Measurements from ENCODE around the gene XYLT2. TPM values are rescaled to one million over a fixed set of nuclear protein-coding genes. Genes with fewer than 3 reads are reported as not detected.

Gene XYLT2
- 24.4 TPM for total RNA-seq

DNA sequence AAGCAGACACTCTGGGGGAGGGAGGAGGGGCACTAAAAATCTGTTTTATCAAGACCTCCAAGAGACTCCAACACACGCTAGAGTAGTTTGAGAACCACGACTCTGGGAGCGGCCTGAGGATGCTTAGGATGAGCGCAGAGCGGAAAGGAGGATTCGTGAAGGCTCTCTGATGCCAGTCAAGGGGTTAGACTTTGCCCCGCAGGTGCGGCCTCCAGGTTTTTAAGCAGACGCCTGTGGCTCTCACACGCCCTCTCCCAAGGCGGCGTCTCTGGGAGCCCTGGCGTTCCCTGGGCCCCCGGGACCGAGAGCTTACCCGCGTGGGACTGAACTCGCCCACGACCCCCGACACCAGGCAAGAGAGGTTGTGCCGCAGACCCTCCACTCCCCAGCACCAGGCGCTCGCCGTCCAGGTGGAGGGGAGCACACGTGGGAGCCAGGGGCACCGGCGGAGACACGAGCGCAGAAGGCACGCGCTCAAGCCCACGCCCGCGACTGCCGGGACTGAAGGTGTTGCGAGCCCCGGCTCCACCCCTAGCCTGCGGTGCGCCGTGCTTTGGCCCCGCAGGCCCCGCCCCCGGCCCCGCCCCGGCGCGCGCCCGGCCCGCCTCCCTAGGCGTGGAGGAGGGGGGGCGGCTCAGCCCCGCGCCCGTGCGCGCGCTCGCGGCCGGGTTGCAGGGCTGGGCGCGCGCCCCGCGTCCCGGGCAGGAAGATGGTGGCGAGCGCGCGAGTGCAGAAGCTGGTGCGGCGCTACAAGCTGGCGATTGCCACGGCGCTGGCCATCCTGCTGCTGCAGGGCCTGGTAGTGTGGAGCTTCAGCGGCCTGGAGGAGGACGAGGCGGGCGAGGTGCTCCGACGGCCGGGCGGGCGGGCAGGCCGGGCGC lies at the start of gene XYLT2:
Gene XYLT2, plus strand, starts transcription at position 695 of the 881 bp plus-strand sequence. Its CDS starts 15 bp downstream, at position 710.

DNA sequence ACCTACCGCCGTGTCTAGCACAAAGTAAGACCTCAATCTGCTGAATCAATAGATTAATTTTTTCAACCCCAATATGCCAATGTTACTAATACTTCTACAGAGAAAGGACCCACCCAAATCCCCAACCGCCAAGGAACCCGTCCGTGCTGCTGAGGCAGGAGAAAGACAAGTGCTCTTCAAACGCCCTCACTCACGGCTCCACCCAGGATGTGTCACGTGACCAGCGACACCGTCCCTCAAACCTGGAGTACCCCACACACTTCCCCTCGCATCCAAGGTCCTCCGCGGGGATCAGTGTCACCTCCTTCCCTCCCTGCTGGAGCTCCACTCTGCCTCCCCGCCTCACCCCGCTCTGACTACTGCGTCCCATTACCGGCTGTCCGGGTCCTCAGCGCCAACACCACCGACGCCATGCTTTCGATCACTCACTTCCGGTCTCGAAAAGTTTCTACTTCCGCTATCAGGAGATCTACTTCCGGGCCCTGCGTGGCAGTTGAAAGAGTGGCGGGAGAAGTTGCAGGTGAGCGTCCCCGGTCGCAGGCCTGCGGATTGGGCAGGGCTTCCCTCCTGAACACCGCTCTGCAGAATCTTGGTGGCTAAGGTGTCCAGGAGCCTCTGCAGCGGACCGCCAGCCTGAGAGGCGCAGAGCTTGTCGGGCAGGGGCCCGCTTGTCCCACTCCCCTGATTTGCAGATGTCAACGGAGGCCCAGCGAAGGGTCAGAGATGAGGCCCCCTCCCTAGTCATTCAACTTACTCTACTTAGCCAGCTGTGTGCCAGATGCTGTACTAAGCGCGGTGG lies 27.0 kb downstream of the XYLT2 start, which contains the start of the genes EME1 and MRPL27:
Gene EME1, plus strand, starts transcription at position 472 of the 799 bp plus-strand sequence. CDS start 1,980 bp downstream, outside the sequence.
Gene MRPL27, minus strand, starts transcription at position 427 of the 799 bp plus-strand sequence. Its CDS starts 14 bp downstream, at position 413.

GRCh38 chr17:50397111-50397918 lies 51.4 kb downstream of the XYLT2 start, which contains the start of gene LRRC59:
LRRC59 (minus strand) TSS chr17:50397523; CDS start chr17:50397317, 206 bp downstream.

Other genes starting within 250 kb of the XYLT2 start
- 14.2 TPM for gene SAMD14, start 216.0 kb upstream of the XYLT2 start, total RNA-seq
- gene PPP1R9B, start 195.4 kb upstream of the XYLT2 start, total RNA-seq = 36.4 TPM
- 13.5 TPM for gene SGCA, start 180.1 kb upstream of the XYLT2 start, total RNA-seq
- gene COL1A1, start 144.5 kb upstream of the XYLT2 start, total RNA-seq = 7,902 TPM
- 0.16 TPM for gene TMEM92, start 71.7 kb upstream of the XYLT2 start, total RNA-seq
- 39.5 TPM for gene MRPL27, start 27.1 kb downstream of the XYLT2 start, total RNA-seq
- gene EME1, start 27.1 kb downstream of the XYLT2 start, total RNA-seq = 4.3 TPM
- 45.7 TPM for gene LRRC59, start 51.4 kb downstream of the XYLT2 start, total RNA-seq
- gene ACSF2, start 80.1 kb downstream of the XYLT2 start, total RNA-seq = 14.0 TPM
- gene CHAD, start 122.8 kb downstream of the XYLT2 start, total RNA-seq = 1.4 TPM
- 30.0 TPM for gene RSAD1, start 132.7 kb downstream of the XYLT2 start, total RNA-seq
- gene MYCBPAP, start 162.3 kb downstream of the XYLT2 start, total RNA-seq = 0.88 TPM
- 0.82 TPM for gene EPN3, start 186.6 kb downstream of the XYLT2 start, total RNA-seq
- gene SPATA20, start 201.0 kb downstream of the XYLT2 start, total RNA-seq = 41.8 TPM
- 23.5 TPM for gene CACNA1G, start 214.6 kb downstream of the XYLT2 start, total RNA-seq

Data from camera-type eye (tissue), 1 donor.